WTC11 (cell line): ENCODE measurements around the gene BLOC1S3.

Experiments
- CBFB ChIP-seq: sonication (generic); formaldehyde crosslinking; IDR thresholded peaks from 2 replicates; pipeline ENCODE4 v1.8.1; 2022; ENCODE audit warnings: mild to moderate bottlenecking, low read depth, missing genetic modification reagents
- CREM ChIP-seq: sonication (generic); formaldehyde crosslinking; IDR thresholded peaks from 2 replicates; pipeline ENCODE4 v1.8.1; 2022; ENCODE audit warnings: mild to moderate bottlenecking, missing genetic modification reagents, moderate library complexity
- CTCF ChIP-seq: fragments of 200-600 bp; IDR thresholded peaks from 2 replicates; pipeline ENCODE4 v1.8.0; 2022; ENCODE audit warnings: antibody characterized with exemption
- E2F1 ChIP-seq: sonication (generic); formaldehyde crosslinking; IDR thresholded peaks from 2 replicates; pipeline ENCODE4 v1.8.0; 2022; ENCODE audit warnings: mild to moderate bottlenecking, missing genetic modification reagents
- E2F4 ChIP-seq: sonication (generic); formaldehyde crosslinking; IDR thresholded peaks from 2 replicates; pipeline ENCODE4 v1.8.1; 2022; ENCODE audit warnings: low read depth, mild to moderate bottlenecking, moderate library complexity, missing genetic modification reagents, borderline replicate concordance
- MXD4 ChIP-seq: fragments of 250-450 bp; sonication (Bioruptor Pico); IDR thresholded peaks from 2 replicates; pipeline ENCODE4 v1.8.0; 2021; ENCODE audit warnings: mild to moderate bottlenecking, moderate library complexity, borderline replicate concordance
- NFE2L1 ChIP-seq: sonication (generic); formaldehyde crosslinking; IDR thresholded peaks from 2 replicates; pipeline ENCODE4 v1.8.1; 2023; ENCODE audit warnings: missing genetic modification reagents
- PRRX2 ChIP-seq: fragments of 250-450 bp; sonication (Bioruptor Pico); IDR thresholded peaks from 2 replicates; pipeline ENCODE4 v1.8.0; 2021; ENCODE audit warnings: mild to moderate bottlenecking
- USF2 ChIP-seq: sonication (generic); formaldehyde crosslinking; IDR thresholded peaks from 2 replicates; pipeline ENCODE4 v1.8.1; 2023; ENCODE audit warnings: mild to moderate bottlenecking, missing genetic modification reagents, moderate library complexity
- ZMAT4 ChIP-seq: fragments of 250-450 bp; sonication (Bioruptor Pico); IDR thresholded peaks from 2 replicates; pipeline ENCODE4 v1.9.0; 2021; ENCODE audit warnings: mild to moderate bottlenecking
- ZNF317 ChIP-seq: sonication (generic); formaldehyde crosslinking; IDR thresholded peaks from 2 replicates; pipeline ENCODE4 v1.8.1; 2023; ENCODE audit warnings: low read depth, mild to moderate bottlenecking, moderate library complexity, missing genetic modification reagents, borderline replicate concordance
- ZNF416 ChIP-seq: fragments of 250-450 bp; sonication (Bioruptor Pico); IDR thresholded peaks from 2 replicates; pipeline ENCODE4 v1.9.0; 2021; ENCODE audit warnings: mild to moderate bottlenecking, inconsistent platforms
- ZNF512 ChIP-seq: sonication (generic); formaldehyde crosslinking; IDR thresholded peaks from 2 replicates; pipeline ENCODE4 v1.8.1; 2022; ENCODE audit warnings: missing genetic modification reagents, borderline replicate concordance

GRCh38 chr19:45146251-45146650 is 32.3 kb upstream of the BLOC1S3 start:
- no peak for TF ChIP-seq CTCF
- TF ChIP-seq USF2 (CRISPR knock-in tag), result no peak
- TF ChIP-seq ZMAT4 (CRISPR knock-in tag), result no peak
- no peak for TF ChIP-seq NFE2L1 (CRISPR knock-in tag)
- no peak for TF ChIP-seq MXD4 (CRISPR knock-in tag)
- TF ChIP-seq ZNF512 (CRISPR knock-in tag), result no peak
- TF ChIP-seq E2F1 (CRISPR knock-in tag), result no peak
- TF ChIP-seq E2F4, result no peak
- no peak for TF ChIP-seq ZNF317 (CRISPR knock-in tag)
- TF ChIP-seq CREM (CRISPR knock-in tag), result no peak
- no peak for TF ChIP-seq ZNF416 (CRISPR knock-in tag)
- no peak for TF ChIP-seq PRRX2 (CRISPR knock-in tag)
- TF ChIP-seq CBFB (CRISPR knock-in tag), result no peak
